NCI-H2107 treated with DMSO at 0.1 percent for 48 hours (cell line): Measurements from ENCODE around the gene PLEKHM1.
A peak's percentile ranks its signal among the peaks of the same experiment; 100 is the strongest.
"Not testable (repeated sequence)": the region's sequence is repeated elsewhere in the genome, so short reads cannot be mapped to it uniquely, and the experiment has no call there.

Source experiments
- DNase-seq: peaks from one replicate; lab custom pipeline; 2025; ENCODE audit not compliant: unreplicated experiment; lab: John Stamatoyannopoulos, UW

The PLEKHM1 gene

GRCh38 chr17:45461524-45462327 lies 28.8 kb downstream of the PLEKHM1 start:
- DNase-seq: peak; percentile 4

GRCh38 chr17:45460422-45460821 lies 30.1 kb downstream of the PLEKHM1 start:
- not testable (repeated sequence) for DNase-seq

GRCh38 chr17:45454341-45454740 lies 36.2 kb downstream of the PLEKHM1 start:
- DNase-seq: not testable (repeated sequence)

- DNase-seq: not testable (repeated sequence)
Measured at GRCh38 chr17:45453731-45454130, 36.8 kb downstream of the PLEKHM1 start.

GRCh38 chr17:45453225-45453534 lies 37.3 kb downstream of the PLEKHM1 start:
- not testable (repeated sequence) for DNase-seq

- DNase-seq: not testable (repeated sequence)
Measured at GRCh38 chr17:45452329-45453224, 37.9 kb downstream of the PLEKHM1 start.

- DNase-seq: not testable (repeated sequence)
Measured at GRCh38 chr17:45451660-45452059, 38.9 kb downstream of the PLEKHM1 start.

GRCh38 chr17:45451131-45451530 lies 39.4 kb downstream of the PLEKHM1 start:
- no peak for DNase-seq

GRCh38 chr17:45449708-45450329 lies 40.7 kb downstream of the PLEKHM1 start:
- DNase-seq: not testable (repeated sequence)

GRCh38 chr17:45449260-45449659 lies 41.3 kb downstream of the PLEKHM1 start:
- DNase-seq: not testable (repeated sequence)

- not testable (repeated sequence) for DNase-seq
Measured at GRCh38 chr17:45448483-45448882, 42.0 kb downstream of the PLEKHM1 start.

- DNase-seq: not testable (repeated sequence)
Measured at GRCh38 chr17:45448066-45448465, 42.5 kb downstream of the PLEKHM1 start.

GRCh38 chr17:45447650-45448049 lies 42.9 kb downstream of the PLEKHM1 start:
- not testable (repeated sequence) for DNase-seq

GRCh38 chr17:45446872-45447625 lies 43.5 kb downstream of the PLEKHM1 start:
- not testable (repeated sequence) for DNase-seq

- DNase-seq: not testable (repeated sequence)
Measured at GRCh38 chr17:45445901-45446743, 44.4 kb downstream of the PLEKHM1 start.

GRCh38 chr17:45444856-45445820 lies 45.4 kb downstream of the PLEKHM1 start:
- not testable (repeated sequence) for DNase-seq

- not testable (repeated sequence) for DNase-seq
Measured at GRCh38 chr17:45444301-45444700, 46.2 kb downstream of the PLEKHM1 start.
